Measurements from ENCODE around the gene FGF21. TPM values are rescaled to one million over a fixed set of nuclear protein-coding genes. Genes with fewer than 3 reads are reported as not detected.
A peak's percentile ranks its signal among the peaks of the same experiment; 100 is the strongest.

Gene FGF21
- total and polyA plus RNA-seq, 10 of the 15 experiments (the other 5 are each of a cell fraction or from before 2014, with no cell fraction given): not detected

GRCh38 chr19:48797103-48797502 is 41.8 kb downstream of the FGF21 start:
- H3K4me1 ChIP-seq (ENCODE audit: control insufficient read depth, insufficient read depth, low read length): peaks cover 6% of the 10 kb centered on the region
- CTCF ChIA-PET: interaction anchor here (0.9 to 26.1 kb wide), 2 partner anchors 34 to 46 kb away, joined by 3 to 520 read pairs; partner anchors contain the start of gene HSD17B14
- H2AFZ ChIP-seq (ENCODE audit: control insufficient read depth, low read depth, low read length): no peak overlapping the region
- DNase-seq (ENCODE audit: low read depth, low spot score) (no peak), FAIRE-seq (no peak), ATAC-seq (no peak)
- no peaks in the 10 kb centered on the region for H3K27me3 ChIP-seq (replicated peaks in 1 of 2; ENCODE audit: control insufficient read depth in 2 of 2, insufficient read depth in 2 of 2, low read length in 1 of 2)
- H4K20me1 ChIP-seq (ENCODE audit: control insufficient read depth, insufficient read depth): no peaks in the 10 kb centered on the region
- POLR2A ChIA-PET: interaction anchor here (1.8 kb wide), 1 partner anchor 16 kb away, joined by 4 read pairs; no protein-coding TSS in a partner anchor
- BruUV-seq (replicated peaks): TSS peak; percentile 54
- WGBS (ENCODE audit: insufficient coverage, insufficient replicate concordance, low lambda C conversion rate, missing lambda C conversion rate): 57% methylated on average over 7 of the region's 7 CpGs
- H3K4me3 ChIP-seq: no peak overlapping the region
- no peaks in the 10 kb centered on the region; a peak in 1 of 4 replicates for H3K36me3 ChIP-seq (ENCODE audit: control insufficient read depth in 2 of 2, insufficient read depth in 2 of 2, low read length in 1 of 2)
- in situ Hi-C loops (cut with MboI) (loop anchor here (5.0 kb wide), 2 partner anchors 40 to 175 kb away; partner anchors contain the start of gene HSD17B14), intact Hi-C loops (cut with micrococcal nuclease; ENCODE audit: unreplicated experiment) (no loop called here)
- no peak overlapping the region for H3K4me2 ChIP-seq (ENCODE audit: control insufficient read depth, insufficient read depth)
- SMC1A ChIA-PET (ENCODE audit: uncharacterized antibody, unreplicated experiment): no interaction called here
- no peak overlapping the region for H3K27ac ChIP-seq (ENCODE audit: control insufficient read depth, insufficient read depth)
- H3K79me2 ChIP-seq (ENCODE audit: control insufficient read depth, insufficient read depth, low read length): no peaks in the 10 kb centered on the region
- RAD21 ChIA-PET (ENCODE audit: unreplicated experiment): interaction anchor here (4.1 kb wide), 1 partner anchor 45 kb away, joined by 72 read pairs; no protein-coding TSS in a partner anchor
- H3K9ac ChIP-seq (ENCODE audit: control insufficient read depth, insufficient read depth, low read length): no peak overlapping the region
- TF ChIP-seq ASH2L (IDR thresholded peaks at IDR 0.05; ENCODE audit: borderline replicate concordance, low read depth): no peak
- TF ChIP-seq NR2C1 (IDR thresholded peaks at IDR 0.05): no peak
- H3K9me3 ChIP-seq (replicated peaks; ENCODE audit: control insufficient read depth, insufficient read depth, low read length): no peaks in the 10 kb centered on the region

DNA sequence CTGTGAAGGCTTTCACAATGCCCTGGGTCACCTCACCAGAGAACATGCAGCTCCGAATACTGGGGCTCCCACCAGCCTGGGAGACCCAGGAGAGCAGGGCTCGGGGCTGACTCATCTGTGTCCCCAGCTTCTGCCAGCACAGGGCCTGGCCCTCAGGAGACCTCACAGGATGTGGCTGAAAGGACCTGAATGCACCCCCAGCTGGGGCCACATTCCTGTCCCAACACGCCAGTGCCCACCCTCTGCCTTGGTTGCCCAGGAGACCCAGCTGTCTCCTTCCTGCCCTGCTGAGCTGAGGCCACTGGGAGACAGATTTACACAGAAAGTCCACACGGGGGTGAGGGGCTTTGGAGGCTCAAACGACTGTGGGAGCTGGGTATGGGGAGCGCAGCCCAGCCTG is 43.6 kb downstream of the FGF21 start:
- POLR2A ChIA-PET: interaction anchor here (0.7 to 1.0 kb wide), 2 partner anchors 10 to 40 kb away, joined by 4 read pairs; no protein-coding TSS in a partner anchor
- no peaks in the 10 kb centered on the region for H3K27me3 ChIP-seq (replicated peaks in 1 of 2; ENCODE audit: control insufficient read depth in 2 of 2, insufficient read depth in 2 of 2, low read length in 1 of 2)
- BruUV-seq (replicated peaks): no TSS peak
- H4K20me1 ChIP-seq (ENCODE audit: control insufficient read depth, insufficient read depth): no peaks in the 10 kb centered on the region
- H3K9ac ChIP-seq (ENCODE audit: control insufficient read depth, insufficient read depth, low read length): no peak overlapping the region
- FAIRE-seq: no peak
- H3K36me3 ChIP-seq (ENCODE audit: control insufficient read depth in 2 of 2, insufficient read depth in 2 of 2, low read length in 1 of 2): no peaks in the 10 kb centered on the region; a peak in 1 of 4 replicates
- 17% methylated on average over 6 of the region's 6 CpGs for WGBS (ENCODE audit: insufficient coverage, insufficient replicate concordance, low lambda C conversion rate, missing lambda C conversion rate)
- H3K4me3 ChIP-seq: no peak overlapping the region
- H3K4me2 ChIP-seq (ENCODE audit: control insufficient read depth, insufficient read depth): no peak overlapping the region
- no peaks in the 10 kb centered on the region for H3K79me2 ChIP-seq (ENCODE audit: control insufficient read depth, insufficient read depth, low read length)
- CTCF ChIA-PET: interaction anchor here (1.1 to 26.1 kb wide), 2 partner anchors 13 to 44 kb away, joined by 3 to 520 read pairs; partner anchors contain the start of gene HSD17B14
- peak; percentile 49 for ATAC-seq
- RAD21 ChIA-PET (ENCODE audit: unreplicated experiment): no interaction called here
- no peak overlapping the region for H2AFZ ChIP-seq (ENCODE audit: control insufficient read depth, low read depth, low read length)
- intact Hi-C loops (cut with micrococcal nuclease; ENCODE audit: unreplicated experiment) (no loop called here), in situ Hi-C loops (cut with MboI) (loop anchor here (5.0 kb wide), 2 partner anchors 38 to 173 kb away; partner anchors contain the start of gene HSD17B14)
- no peaks in the 10 kb centered on the region for H3K9me3 ChIP-seq (replicated peaks; ENCODE audit: control insufficient read depth, insufficient read depth, low read length)
- H3K27ac ChIP-seq (ENCODE audit: control insufficient read depth, insufficient read depth): no peak overlapping the region; the same call in 1 of the 2 replicates
- SMC1A ChIA-PET (ENCODE audit: uncharacterized antibody, unreplicated experiment): no interaction called here
- peaks cover 6% of the 10 kb centered on the region for H3K4me1 ChIP-seq (ENCODE audit: control insufficient read depth, insufficient read depth, low read length)
- peak; percentile 25 for DNase-seq (ENCODE audit: low read depth, low spot score)
- TF ChIP-seq ATF3 (IDR thresholded peaks at IDR 0.05; ENCODE audit: borderline replicate concordance, extremely low read depth, low read depth, low read length): no peak
- TF ChIP-seq MEF2B (IDR thresholded peaks at IDR 0.05; ENCODE audit: partially characterized antibody, poor library complexity, severe bottlenecking): peak; percentile 48
- no peak for TF ChIP-seq MYC (IDR thresholded peaks at IDR 0.05; ENCODE audit: insufficient read depth, insufficient read length, insufficient replicate concordance, low read length, severe bottlenecking)
- TF ChIP-seq TBL1XR1 (IDR thresholded peaks at IDR 0.05; ENCODE audit: low read depth, low read length): no peak
- TF ChIP-seq, protein P1, sequence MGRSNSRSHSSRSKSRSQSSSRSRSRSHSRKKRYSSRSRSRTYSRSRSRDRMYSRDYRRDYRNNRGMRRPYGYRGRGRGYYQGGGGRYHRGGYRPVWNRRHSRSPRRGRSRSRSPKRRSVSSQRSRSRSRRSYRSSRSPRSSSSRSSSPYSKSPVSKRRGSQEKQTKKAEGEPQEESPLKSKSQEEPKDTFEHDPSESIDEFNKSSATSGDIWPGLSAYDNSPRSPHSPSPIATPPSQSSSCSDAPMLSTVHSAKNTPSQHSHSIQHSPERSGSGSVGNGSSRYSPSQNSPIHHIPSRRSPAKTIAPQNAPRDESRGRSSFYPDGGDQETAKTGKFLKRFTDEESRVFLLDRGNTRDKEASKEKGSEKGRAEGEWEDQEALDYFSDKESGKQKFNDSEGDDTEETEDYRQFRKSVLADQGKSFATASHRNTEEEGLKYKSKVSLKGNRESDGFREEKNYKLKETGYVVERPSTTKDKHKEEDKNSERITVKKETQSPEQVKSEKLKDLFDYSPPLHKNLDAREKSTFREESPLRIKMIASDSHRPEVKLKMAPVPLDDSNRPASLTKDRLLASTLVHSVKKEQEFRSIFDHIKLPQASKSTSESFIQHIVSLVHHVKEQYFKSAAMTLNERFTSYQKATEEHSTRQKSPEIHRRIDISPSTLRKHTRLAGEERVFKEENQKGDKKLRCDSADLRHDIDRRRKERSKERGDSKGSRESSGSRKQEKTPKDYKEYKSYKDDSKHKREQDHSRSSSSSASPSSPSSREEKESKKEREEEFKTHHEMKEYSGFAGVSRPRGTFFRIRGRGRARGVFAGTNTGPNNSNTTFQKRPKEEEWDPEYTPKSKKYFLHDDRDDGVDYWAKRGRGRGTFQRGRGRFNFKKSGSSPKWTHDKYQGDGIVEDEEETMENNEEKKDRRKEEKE (IDR thresholded peaks at IDR 0.05): no peak
- 0 out of 4 replicates have a peak, but pooled peaks of 1 of the 2 experiments have one; percentile 9 for TF ChIP-seq BHLHE40 (IDR thresholded peaks at IDR 0.05; ENCODE audit: borderline replicate concordance in 1 of 2, low read depth in 2 of 2, low read length in 1 of 2)

Data from GM12878 (cell line).